Kidney epithelial cell (primary cell): ENCODE measurements around the gene RNASE12. TPM values are rescaled to one million over a fixed set of nuclear protein-coding genes. Genes with fewer than 3 reads are reported as not detected.
A peak's percentile ranks its signal among the peaks of the same experiment; 100 is the strongest.

Experiments
- DNase-seq: peaks from one replicate; pipeline ENCODE4 v3.0.0-alpha.2; 2010; ENCODE audit warnings: low read depth
- H3K27me3 ChIP-seq: 2 replicates; pipeline ENCODE4 v1.6.0; 2011; ENCODE audit warnings: low read length; ENCODE audit not compliant: control insufficient read depth, insufficient read depth
- H3K36me3 ChIP-seq: 2 replicates; pipeline ENCODE4 v1.5.1; 2011; ENCODE audit warnings: low read length; ENCODE audit not compliant: control insufficient read depth, insufficient read depth
- H3K4me3 ChIP-seq: 2 replicates; pipeline ENCODE4 v1.5.1; 2011; ENCODE audit warnings: low read depth, mild to moderate bottlenecking, control low read depth, low read length
- total RNA-seq: library from RNA; depleted of rRNA; stranded (reverse); fragments of >200 nt; gene quantifications from 2 replicates; pipeline ENCODE4 v1.2.3, GENCODE V29; 2015
- TF ChIP-seq, protein P1 (sequence below): IDR thresholded peaks from 2 replicates; pipeline ENCODE4 v1.5.1; 2011; ENCODE audit warnings: mild to moderate bottlenecking, moderate library complexity, low read length, control low read depth, inconsistent platforms; ENCODE audit not compliant: insufficient read depth, poor library complexity, severe bottlenecking

Gene RNASE12
- total RNA-seq, 1 donor from 2014 or later, result not detected

- TF ChIP-seq, protein P1, sequence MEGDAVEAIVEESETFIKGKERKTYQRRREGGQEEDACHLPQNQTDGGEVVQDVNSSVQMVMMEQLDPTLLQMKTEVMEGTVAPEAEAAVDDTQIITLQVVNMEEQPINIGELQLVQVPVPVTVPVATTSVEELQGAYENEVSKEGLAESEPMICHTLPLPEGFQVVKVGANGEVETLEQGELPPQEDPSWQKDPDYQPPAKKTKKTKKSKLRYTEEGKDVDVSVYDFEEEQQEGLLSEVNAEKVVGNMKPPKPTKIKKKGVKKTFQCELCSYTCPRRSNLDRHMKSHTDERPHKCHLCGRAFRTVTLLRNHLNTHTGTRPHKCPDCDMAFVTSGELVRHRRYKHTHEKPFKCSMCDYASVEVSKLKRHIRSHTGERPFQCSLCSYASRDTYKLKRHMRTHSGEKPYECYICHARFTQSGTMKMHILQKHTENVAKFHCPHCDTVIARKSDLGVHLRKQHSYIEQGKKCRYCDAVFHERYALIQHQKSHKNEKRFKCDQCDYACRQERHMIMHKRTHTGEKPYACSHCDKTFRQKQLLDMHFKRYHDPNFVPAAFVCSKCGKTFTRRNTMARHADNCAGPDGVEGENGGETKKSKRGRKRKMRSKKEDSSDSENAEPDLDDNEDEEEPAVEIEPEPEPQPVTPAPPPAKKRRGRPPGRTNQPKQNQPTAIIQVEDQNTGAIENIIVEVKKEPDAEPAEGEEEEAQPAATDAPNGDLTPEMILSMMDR, result no peak
- DNase-seq, result no peak
- H3K27me3 ChIP-seq, result no peaks in the 10 kb centered on the region
- no peaks in the 10 kb centered on the region for H3K36me3 ChIP-seq
- peak overlapping the region; percentile 96 for H3K4me3 ChIP-seq
These were observed 19.0 kb upstream of the RNASE12 start for GRCh38 chr14:20610002-20610765.

- Histone ChIP-seq H3K4me3 (peak overlapping the region; percentile 96), H3K27me3 (no peaks in the 10 kb centered on the region), H3K36me3 (no peaks in the 10 kb centered on the region)
- DNase-seq, result peak; percentile 59
- TF ChIP-seq, protein P1, result peak; percentile 89
These were observed 18.2 kb upstream of the RNASE12 start for GRCh38 chr14:20609215-20610001.

GRCh38 chr14:20608383-20609110, 17.4 kb upstream of the RNASE12 start:
- H3K27me3 ChIP-seq, result no peaks in the 10 kb centered on the region
- no peak overlapping the region for H3K4me3 ChIP-seq
- no peaks in the 10 kb centered on the region for H3K36me3 ChIP-seq
- TF ChIP-seq, protein P1, result no peak
- no peak for DNase-seq

- TF ChIP-seq, protein P1, result no peak
- Histone ChIP-seq H3K36me3 (no peaks in the 10 kb centered on the region), H3K4me3 (no peak overlapping the region), H3K27me3 (no peaks in the 10 kb centered on the region)
- no peak for DNase-seq
These were observed 16.4 kb upstream of the RNASE12 start for GRCh38 chr14:20607617-20608016.

DNA sequence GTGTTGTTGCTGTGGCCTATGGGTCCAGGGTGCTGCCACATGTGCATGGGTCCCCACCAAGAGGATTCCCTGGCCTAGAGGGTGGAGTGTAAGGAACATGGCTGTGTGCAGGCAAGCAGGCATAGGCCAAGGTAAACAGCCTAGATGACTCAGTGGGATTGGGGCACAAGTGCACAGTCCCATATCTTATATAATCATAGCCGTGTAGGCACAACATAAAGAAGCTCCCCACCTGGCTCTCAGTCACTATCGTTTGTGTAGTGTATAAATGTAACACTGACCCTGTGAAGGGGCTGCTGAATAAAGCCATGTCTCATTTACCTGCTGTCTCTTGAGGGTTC, 15.7 kb upstream of the RNASE12 start:
- no peak for DNase-seq
- Histone ChIP-seq H3K4me3 (no peak overlapping the region), H3K36me3 (no peaks in the 10 kb centered on the region), H3K27me3 (no peaks in the 10 kb centered on the region)
- TF ChIP-seq, protein P1, result no peak
